Mesenchymal stem cell (in vitro differentiated cells and primary cell): ENCODE results near the gene ATF6.
"Not testable (repeated sequence)": the region's sequence is repeated elsewhere in the genome, so short reads cannot be mapped to it uniquely, and the experiment has no call there.

Source experiments
- DNase-seq: peaks from one replicate; pipeline ENCODE4 v3.0.0-alpha.2; 2013
- H2AFZ ChIP-seq: one replicate; pipeline ENCODE4 v1.6.1; 2013; ENCODE audit warnings: low read depth, mild to moderate bottlenecking, control low read depth, inconsistent platforms, low read length, moderate library complexity
- H2AK5ac ChIP-seq: 2 replicates; pipeline ENCODE4 v1.6.1; 2013; ENCODE audit warnings: low read length, moderate library complexity, mild to moderate bottlenecking, inconsistent platforms; ENCODE audit not compliant: severe bottlenecking
- H2BK120ac ChIP-seq: one replicate; pipeline ENCODE4 v1.6.1; 2013; ENCODE audit warnings: low read depth, mild to moderate bottlenecking, inconsistent platforms, low read length, moderate library complexity
- H2BK12ac ChIP-seq, 2 experiments: one replicate each; pipeline ENCODE4 v1.6.1; 2013; ENCODE audit warnings: inconsistent platforms in 2 of 2, low read length in 2 of 2, mild to moderate bottlenecking in 2 of 2, moderate library complexity in 2 of 2, control low read depth in 1 of 2
- H2BK15ac ChIP-seq: one replicate; pipeline ENCODE4 v1.6.1; 2013; ENCODE audit warnings: mild to moderate bottlenecking, low read depth, inconsistent platforms; ENCODE audit not compliant: poor library complexity, severe bottlenecking
- H2BK5ac ChIP-seq: 2 replicates; pipeline ENCODE4 v1.6.1; 2013; ENCODE audit warnings: low read depth, mild to moderate bottlenecking, low read length, control low read depth, inconsistent platforms; ENCODE audit not compliant: poor library complexity, severe bottlenecking
- H3K14ac ChIP-seq, 2 experiments: one replicate each; pipeline ENCODE4 v1.6.1; 2013; ENCODE audit warnings: inconsistent platforms in 2 of 2, low read length in 2 of 2, control low read depth in 1 of 2, mild to moderate bottlenecking in 1 of 2, moderate library complexity in 1 of 2
- H3K18ac ChIP-seq, 2 experiments: one replicate each; pipeline ENCODE4 v1.6.1; 2013; ENCODE audit warnings: inconsistent platforms in 2 of 2, low read length in 2 of 2, control low read depth in 1 of 2, low read depth in 1 of 2, mild to moderate bottlenecking in 1 of 2
- H3K23ac ChIP-seq, 2 experiments: one replicate each; pipeline ENCODE4 v1.6.1; 2013; ENCODE audit warnings: inconsistent platforms in 2 of 2, low read length in 2 of 2, mild to moderate bottlenecking in 2 of 2, moderate library complexity in 2 of 2, control low read depth in 1 of 2
- H3K27ac ChIP-seq: 2 replicates; pipeline ENCODE4 v1.5.1; 2013; ENCODE audit warnings: mild to moderate bottlenecking, moderate library complexity, low read length, control low read depth, inconsistent platforms; ENCODE audit not compliant: poor library complexity, severe bottlenecking
- H3K27me3 ChIP-seq, 2 experiments: 2 replicates each; pipeline versions ENCODE4 v1.6.1 to v1.7.0; 2013; ENCODE audit warnings: low read length in 2 of 2, mild to moderate bottlenecking in 2 of 2, moderate library complexity in 2 of 2, control low read depth in 1 of 2, inconsistent platforms in 1 of 2; ENCODE audit not compliant: control insufficient read depth in 1 of 2, insufficient read depth in 1 of 2
- H3K36me3 ChIP-seq, 2 experiments: 2 replicates each; pipeline versions ENCODE4 v1.6.1 to v1.7.0; 2013; ENCODE audit warnings: low read length in 2 of 2, control low read depth in 1 of 2, inconsistent platforms in 1 of 2, low read depth in 1 of 2, mild to moderate bottlenecking in 1 of 2; ENCODE audit not compliant: insufficient read depth in 2 of 2, control insufficient read depth in 1 of 2
- H3K4ac ChIP-seq, 2 experiments: one replicate each; pipeline ENCODE4 v1.6.1; 2013; ENCODE audit warnings: inconsistent platforms in 2 of 2, low read length in 2 of 2, mild to moderate bottlenecking in 2 of 2, moderate library complexity in 2 of 2, control low read depth in 1 of 2, low read depth in 1 of 2
- H3K4me1 ChIP-seq: 2 replicates; pipeline ENCODE4 v1.6.1; 2013; ENCODE audit warnings: low read depth, low read length, control low read depth; ENCODE audit not compliant: control insufficient read depth, insufficient read depth
- H3K4me2 ChIP-seq: 2 replicates; pipeline ENCODE4 v1.6.1; 2013; ENCODE audit warnings: low read length, mild to moderate bottlenecking, inconsistent platforms; ENCODE audit not compliant: poor library complexity, severe bottlenecking
- H3K4me3 ChIP-seq, 2 experiments: 2 replicates each; pipeline versions ENCODE4 v1.5.1 to v1.7.0; 2013; ENCODE audit warnings: low read length in 2 of 2, mild to moderate bottlenecking in 2 of 2, control low read depth in 1 of 2, low read depth in 1 of 2; ENCODE audit not compliant: insufficient read depth in 1 of 2
- H3K79me1 ChIP-seq: replicated peaks from 2 replicates; pipeline ENCODE4 v1.6.1; 2013; ENCODE audit warnings: mild to moderate bottlenecking, control low read depth, low read length, inconsistent platforms; ENCODE audit not compliant: poor library complexity, severe bottlenecking
- H3K9ac ChIP-seq: 2 replicates; pipeline ENCODE4 v1.7.0; 2013; ENCODE audit warnings: mild to moderate bottlenecking, low read length, moderate library complexity
- H3K9me3 ChIP-seq: 2 replicates; pipeline ENCODE4 v1.7.0; 2013; ENCODE audit warnings: mild to moderate bottlenecking, low read length; ENCODE audit not compliant: control insufficient read depth
- H4K8ac ChIP-seq: one replicate; pipeline ENCODE4 v1.6.1; 2013; ENCODE audit warnings: inconsistent platforms, mild to moderate bottlenecking, low read length, moderate library complexity
- H4K91ac ChIP-seq: one replicate; pipeline ENCODE4 v1.6.1; 2013; ENCODE audit warnings: mild to moderate bottlenecking, low read length, inconsistent platforms
- WGBS: methylation state at CpG from one replicate; pipeline ENCODE4 v1.1.7; 2013; ENCODE audit warnings: mixed read lengths; 5-methylcytosine and 5-hydroxymethylcytosine counted together

Gene ATF6

GRCh38 chr1:161725258-161725907 is 40.7 kb upstream of the ATF6 start:
- peak overlapping the region; percentile 78 to 96 for H3K18ac ChIP-seq
- peak overlapping the region; percentile 96 for H3K4me2 ChIP-seq
- H2BK120ac ChIP-seq, H3K36me3 ChIP-seq, H2AK5ac ChIP-seq, H2BK5ac ChIP-seq, DNase-seq, H3K79me1 ChIP-seq, H3K27ac ChIP-seq, H3K9me3 ChIP-seq, H4K91ac ChIP-seq, H2BK15ac ChIP-seq: not testable (repeated sequence)
- peak overlapping the region; percentile 73 for H4K8ac ChIP-seq
- peak overlapping the region; percentile 90 for H3K9ac ChIP-seq
- peaks cover 13% of the 10 kb centered on the region for H3K4me1 ChIP-seq
- H3K14ac ChIP-seq: peak overlapping the region in 1 of 2 experiments; percentile 91
- peak overlapping the region in 1 of 2 experiments; percentile 81 for H3K4ac ChIP-seq
- H2BK12ac ChIP-seq: peak overlapping the region in 1 of 2 experiments; percentile 83
- peaks cover 0 to 41% of the 10 kb centered on the region in 2 experiments for H3K27me3 ChIP-seq
- peak overlapping the region in 1 of 2 experiments; percentile 46 for H3K23ac ChIP-seq
- peak overlapping the region; percentile 68 for H2AFZ ChIP-seq
- peak overlapping the region; percentile 34 to 93 for H3K4me3 ChIP-seq
- WGBS: 56% methylated on average over 20 of the region's 22 CpGs

GRCh38 chr1:161725908-161726472 is 40.1 kb upstream of the ATF6 start:
- Histone ChIP-seq H3K9me3 (no peaks in the 10 kb centered on the region), H3K14ac (peak overlapping the region in 1 of 2 experiments; percentile 91), H2AK5ac (no peak overlapping the region), H3K27ac (no peak overlapping the region), H4K91ac (peak overlapping the region; percentile 94), H3K36me3 (no peaks in the 10 kb centered on the region), H3K18ac (peak overlapping the region; percentile 98 to 99), H3K27me3 (peaks cover 0 to 39% of the 10 kb centered on the region in 2 experiments), H3K4me1 (peaks cover 13% of the 10 kb centered on the region), H2BK120ac (peak overlapping the region; percentile 22), H3K4me2 (peak overlapping the region; percentile 96), H3K9ac (peak overlapping the region; percentile 90), H3K4ac (peak overlapping the region in 1 of 2 experiments; percentile 91), H2BK15ac (peak overlapping the region; percentile 29), H4K8ac (peak overlapping the region; percentile 95), H2BK12ac (peak overlapping the region; percentile 64 to 84), H3K4me3 (peak overlapping the region; percentile 83 to 93), H3K79me1 (no peaks in the 10 kb centered on the region), H2BK5ac (no peak overlapping the region), H2AFZ (peak overlapping the region; percentile 72), H3K23ac (peak overlapping the region in 1 of 2 experiments; percentile 46)
- peak; percentile 83 for DNase-seq
- WGBS: 2% methylated on average over 34 of the region's 34 CpGs

GRCh38 chr1:161726473-161727255 is 39.5 kb upstream of the ATF6 start:
- Histone ChIP-seq H2BK15ac (peak overlapping the region; percentile 100), H3K4me3 (peak overlapping the region; percentile 83 to 93), H2BK120ac (peak overlapping the region; percentile 22), H2AFZ (peak overlapping the region; percentile 72), H3K18ac (peak overlapping the region; percentile 98 to 99), H3K14ac (peak overlapping the region in 1 of 2 experiments; percentile 82), H3K9me3 (no peaks in the 10 kb centered on the region), H3K4me1 (peaks cover 13% of the 10 kb centered on the region), H3K23ac (peak overlapping the region in 1 of 2 experiments; percentile 87), H3K79me1 (no peaks in the 10 kb centered on the region), H4K91ac (peak overlapping the region; percentile 98), H3K27me3 (peaks cover 0 to 44% of the 10 kb centered on the region in 2 experiments), H3K9ac (peak overlapping the region; percentile 95), H2BK12ac (peak overlapping the region; percentile 75 to 84), H4K8ac (peak overlapping the region; percentile 98), H3K4ac (peak overlapping the region; percentile 94 to 95), H2BK5ac (no peak overlapping the region), H3K27ac (peak overlapping the region; percentile 50), H2AK5ac (no peak overlapping the region), H3K4me2 (peak overlapping the region; percentile 96), H3K36me3 (no peaks in the 10 kb centered on the region)
- whole genome bisulfite sequencing: under 1% methylated on average over 66 of the region's 83 CpGs
- DNase-seq: peak; percentile 90
